Breast epithelium (tissue), 4 donors: ENCODE results near the gene LRRC8A. TPM values are rescaled to one million over a fixed set of nuclear protein-coding genes. Genes with fewer than 3 reads are reported as not detected.

Source experiments
- DNase-seq, 2 donors: peaks; one replicate each; pipeline ENCODE4 v3.0.0-alpha.2; 2019; ENCODE audit warnings: low spot score in 2 of 2
- H3K27ac ChIP-seq, 2 donors: fragments of 200-600 bp; sonication (generic) in 1 of 2; one replicate each; pipeline ENCODE4 v1.5.1; 2016 to 2019; ENCODE audit warnings: mild to moderate bottlenecking in 1 of 2
- H3K27me3 ChIP-seq, 2 donors: fragments of 200-600 bp; sonication (generic) in 1 of 2; one replicate each; pipeline versions ENCODE4 v1.5.1 to v1.6.0; 2017 to 2019; ENCODE audit warnings: control low read depth in 1 of 2, mild to moderate bottlenecking in 1 of 2
- H3K36me3 ChIP-seq: fragments of 200-600 bp; one replicate; pipeline ENCODE4 v1.5.1; 2019
- H3K4me1 ChIP-seq, 2 donors: fragments of 200-600 bp; sonication (generic); one replicate each; pipeline ENCODE4 v1.5.1; 2016 to 2019; ENCODE audit warnings: control low read depth in 1 of 2
- H3K4me3 ChIP-seq, 3 donors: fragments of 200-600 bp; sonication (generic); 1 replicate in 2 of 3; 2 replicates in 1 of 3; pipeline ENCODE4 v1.5.1; 2016 to 2019; ENCODE audit warnings: mild to moderate bottlenecking in 3 of 3, moderate library complexity in 2 of 3
- H3K9me3 ChIP-seq, 2 donors: fragments of 200-600 bp; sonication (generic) in 1 of 2; one replicate each; pipeline ENCODE4 v1.5.1; 2016 to 2019; ENCODE audit warnings: control low read depth in 1 of 2
- CTCF ChIP-seq, 3 donors: fragments of 450-650 bp; IDR thresholded peaks; one replicate each; pipeline ENCODE4 v1.5.1; 2016 to 2017; ENCODE audit warnings: antibody characterized with exemption in 3 of 3, mild to moderate bottlenecking in 3 of 3, moderate library complexity in 3 of 3
- POLR2A ChIP-seq: fragments of 450-650 bp; IDR thresholded peaks from one replicate; pipeline ENCODE4 v1.6.1; 2016; ENCODE audit warnings: antibody characterized with exemption, mild to moderate bottlenecking, moderate library complexity
- POLR2AphosphoS5 ChIP-seq, 3 donors: sonication (generic); formaldehyde crosslinking; IDR thresholded peaks; one replicate each; pipeline ENCODE4 v1.6.1; 2017; ENCODE audit warnings: antibody characterized with exemption in 3 of 3
- intact Hi-C: fragments of 100-400 bp; cut with DNase I; formaldehyde crosslinking; loops from one replicate; pipeline ENCODE4 v1.15.1; 2023; ENCODE audit warnings: low total_unique reads
- total RNA-seq, 3 donors: library from RNA; depleted of rRNA; stranded (reverse); fragments of >200 nt; gene quantifications; one replicate each; pipeline ENCODE4 v1.1.0, GENCODE V29; 2016

Gene LRRC8A
- total RNA-seq, 3 donors from 2014 or later, result 26.1 to 52.7 (median 40.6) TPM

- H3K4me1 ChIP-seq, result peaks cover 0 to 3% of the 10 kb centered on the region in 2 donors
- TF ChIP-seq POLR2A (no peak), CTCF (IDR thresholded peaks at IDR 0.05) (no peak), POLR2AphosphoS5 (IDR thresholded peaks at IDR 0.05) (no peak)
- H3K27ac ChIP-seq, result peak overlapping the region; percentile 15 to 66
- no peak for DNase-seq
- intact Hi-C loops, result no loop called here
- H3K9me3 ChIP-seq, result no peaks in the 10 kb centered on the region
- H3K4me3 ChIP-seq, result no peak overlapping the region
- no peaks in the 10 kb centered on the region for H3K27me3 ChIP-seq
- no peaks in the 10 kb centered on the region for H3K36me3 ChIP-seq
Observed at GRCh38 chr9:128923493-128923883, 41.6 kb downstream of the LRRC8A start.

- TF ChIP-seq POLR2AphosphoS5 (IDR thresholded peaks at IDR 0.05) (peak in 2 of 3 donors; percentile 19 to 45), POLR2A (no peak), CTCF (IDR thresholded peaks at IDR 0.05) (peak; percentile 79 to 95 (median 85))
- DNase-seq, result peak in 1 of 2 donors; percentile 46
- H3K4me3 ChIP-seq, result no peak overlapping the region
- H3K4me1 ChIP-seq, result no peaks in the 10 kb centered on the region
- H3K36me3 ChIP-seq, result no peaks in the 10 kb centered on the region
- H3K27ac ChIP-seq, result peak overlapping the region; percentile 4 to 8
- H3K9me3 ChIP-seq, result no peaks in the 10 kb centered on the region
- H3K27me3 ChIP-seq, result no peaks in the 10 kb centered on the region
- intact Hi-C loops, result no loop called here
Observed at GRCh38 chr9:128927731-128928411, 45.9 kb downstream of the LRRC8A start.

GRCh38 chr9:128928624-128929023 lies 46.7 kb downstream of the LRRC8A start:
- intact Hi-C loops, result no loop called here
- Histone ChIP-seq H3K27ac (no peak overlapping the region), H3K4me3 (no peak overlapping the region), H3K9me3 (no peaks in the 10 kb centered on the region), H3K36me3 (no peaks in the 10 kb centered on the region), H3K27me3 (no peaks in the 10 kb centered on the region), H3K4me1 (no peaks in the 10 kb centered on the region)
- no peak for TF ChIP-seq POLR2AphosphoS5 (IDR thresholded peaks at IDR 0.05)
- no peak for TF ChIP-seq POLR2A
- no peak for TF ChIP-seq CTCF (IDR thresholded peaks at IDR 0.05)
- DNase-seq, result no peak

- no peaks in the 10 kb centered on the region for H3K36me3 ChIP-seq
- no peaks in the 10 kb centered on the region for H3K27me3 ChIP-seq
- TF ChIP-seq POLR2A (no peak), CTCF (IDR thresholded peaks at IDR 0.05) (no peak), POLR2AphosphoS5 (IDR thresholded peaks at IDR 0.05) (no peak)
- no peaks in the 10 kb centered on the region for H3K9me3 ChIP-seq
- no peak overlapping the region for H3K4me3 ChIP-seq
- H3K4me1 ChIP-seq, result no peaks in the 10 kb centered on the region
- no peak overlapping the region for H3K27ac ChIP-seq
- no peak for DNase-seq
- intact Hi-C loops, result no loop called here
Observed at GRCh38 chr9:128929560-128929959, 47.6 kb downstream of the LRRC8A start.

GRCh38 chr9:128933731-128934130 lies 51.8 kb downstream of the LRRC8A start:
- TF ChIP-seq CTCF (IDR thresholded peaks at IDR 0.05), result no peak
- no peak for TF ChIP-seq POLR2A
- TF ChIP-seq POLR2AphosphoS5 (IDR thresholded peaks at IDR 0.05), result no peak
- H3K27ac ChIP-seq, result no peak overlapping the region
- no peaks in the 10 kb centered on the region for H3K4me1 ChIP-seq
- no peaks in the 10 kb centered on the region for H3K36me3 ChIP-seq
- intact Hi-C loops, result no loop called here
- H3K4me3 ChIP-seq, result no peak overlapping the region
- H3K27me3 ChIP-seq, result no peaks in the 10 kb centered on the region
- DNase-seq, result no peak
- H3K9me3 ChIP-seq, result no peaks in the 10 kb centered on the region
